Measurements from ENCODE around the gene SNAP25. TPM values are rescaled to one million over a fixed set of nuclear protein-coding genes. Genes with fewer than 3 reads are reported as not detected.

Gene SNAP25
- total RNA-seq, 4 donors from 2014 or later, result 0.52 TPM; not detected in 3

GRCh38 chr20:10228330-10228729, 9.7 kb downstream of the SNAP25 start:
- H3K4me1 ChIP-seq, result no peaks in the 10 kb centered on the region
- no peaks in the 10 kb centered on the region for H3K27me3 ChIP-seq
- DNase-seq (ENCODE audit: low spot score in 2 of 2), result no peak
- WGBS, result 83% methylated on average over 2 of the region's 2 CpGs
- H3K4me3 ChIP-seq, result no peak overlapping the region
- H3K27ac ChIP-seq, result no peak overlapping the region
- no peak for TF ChIP-seq EP300 (IDR thresholded peaks at IDR 0.05)
- TF ChIP-seq, protein P1, sequence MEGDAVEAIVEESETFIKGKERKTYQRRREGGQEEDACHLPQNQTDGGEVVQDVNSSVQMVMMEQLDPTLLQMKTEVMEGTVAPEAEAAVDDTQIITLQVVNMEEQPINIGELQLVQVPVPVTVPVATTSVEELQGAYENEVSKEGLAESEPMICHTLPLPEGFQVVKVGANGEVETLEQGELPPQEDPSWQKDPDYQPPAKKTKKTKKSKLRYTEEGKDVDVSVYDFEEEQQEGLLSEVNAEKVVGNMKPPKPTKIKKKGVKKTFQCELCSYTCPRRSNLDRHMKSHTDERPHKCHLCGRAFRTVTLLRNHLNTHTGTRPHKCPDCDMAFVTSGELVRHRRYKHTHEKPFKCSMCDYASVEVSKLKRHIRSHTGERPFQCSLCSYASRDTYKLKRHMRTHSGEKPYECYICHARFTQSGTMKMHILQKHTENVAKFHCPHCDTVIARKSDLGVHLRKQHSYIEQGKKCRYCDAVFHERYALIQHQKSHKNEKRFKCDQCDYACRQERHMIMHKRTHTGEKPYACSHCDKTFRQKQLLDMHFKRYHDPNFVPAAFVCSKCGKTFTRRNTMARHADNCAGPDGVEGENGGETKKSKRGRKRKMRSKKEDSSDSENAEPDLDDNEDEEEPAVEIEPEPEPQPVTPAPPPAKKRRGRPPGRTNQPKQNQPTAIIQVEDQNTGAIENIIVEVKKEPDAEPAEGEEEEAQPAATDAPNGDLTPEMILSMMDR (IDR thresholded peaks at IDR 0.05), result no peak
- no peak for TF ChIP-seq POLR2A (IDR thresholded peaks at IDR 0.05)
- no peak for TF ChIP-seq POLR2AphosphoS5 (IDR thresholded peaks at IDR 0.05)
- no peaks in the 10 kb centered on the region for H3K9me3 ChIP-seq
- no peaks in the 10 kb centered on the region for H3K36me3 ChIP-seq

DNA sequence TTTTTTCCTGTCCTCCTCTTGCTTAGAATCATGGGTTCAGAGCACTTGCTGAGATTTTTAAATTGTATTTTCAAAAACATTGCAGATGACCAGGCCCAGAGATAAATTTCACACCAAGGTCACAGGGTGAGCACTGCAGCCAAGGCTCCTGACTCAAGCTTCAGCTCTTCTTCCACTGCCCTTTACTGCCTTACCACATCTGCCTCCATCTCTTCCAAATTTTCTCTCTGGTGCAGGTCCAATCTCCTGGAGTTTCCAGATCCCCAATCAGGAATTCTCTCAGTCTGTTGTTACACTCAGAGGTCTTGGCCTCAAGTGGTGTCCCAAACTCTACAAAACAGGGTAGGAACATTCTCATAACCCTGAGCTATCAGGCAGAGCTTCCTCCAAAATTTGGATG, 12.7 kb downstream of the SNAP25 start:
- Histone ChIP-seq H3K36me3 (no peaks in the 10 kb centered on the region), H3K27me3 (no peaks in the 10 kb centered on the region), H3K4me1 (no peaks in the 10 kb centered on the region), H3K9me3 (no peaks in the 10 kb centered on the region), H3K27ac (no peak overlapping the region), H3K4me3 (no peak overlapping the region)
- DNase-seq (ENCODE audit: low spot score in 2 of 2), result no peak
- TF ChIP-seq EP300 (IDR thresholded peaks at IDR 0.05), result no peak
- TF ChIP-seq, protein P1 (IDR thresholded peaks at IDR 0.05), result no peak
- TF ChIP-seq POLR2A (IDR thresholded peaks at IDR 0.05), result no peak
- TF ChIP-seq POLR2AphosphoS5 (IDR thresholded peaks at IDR 0.05), result no peak

DNA sequence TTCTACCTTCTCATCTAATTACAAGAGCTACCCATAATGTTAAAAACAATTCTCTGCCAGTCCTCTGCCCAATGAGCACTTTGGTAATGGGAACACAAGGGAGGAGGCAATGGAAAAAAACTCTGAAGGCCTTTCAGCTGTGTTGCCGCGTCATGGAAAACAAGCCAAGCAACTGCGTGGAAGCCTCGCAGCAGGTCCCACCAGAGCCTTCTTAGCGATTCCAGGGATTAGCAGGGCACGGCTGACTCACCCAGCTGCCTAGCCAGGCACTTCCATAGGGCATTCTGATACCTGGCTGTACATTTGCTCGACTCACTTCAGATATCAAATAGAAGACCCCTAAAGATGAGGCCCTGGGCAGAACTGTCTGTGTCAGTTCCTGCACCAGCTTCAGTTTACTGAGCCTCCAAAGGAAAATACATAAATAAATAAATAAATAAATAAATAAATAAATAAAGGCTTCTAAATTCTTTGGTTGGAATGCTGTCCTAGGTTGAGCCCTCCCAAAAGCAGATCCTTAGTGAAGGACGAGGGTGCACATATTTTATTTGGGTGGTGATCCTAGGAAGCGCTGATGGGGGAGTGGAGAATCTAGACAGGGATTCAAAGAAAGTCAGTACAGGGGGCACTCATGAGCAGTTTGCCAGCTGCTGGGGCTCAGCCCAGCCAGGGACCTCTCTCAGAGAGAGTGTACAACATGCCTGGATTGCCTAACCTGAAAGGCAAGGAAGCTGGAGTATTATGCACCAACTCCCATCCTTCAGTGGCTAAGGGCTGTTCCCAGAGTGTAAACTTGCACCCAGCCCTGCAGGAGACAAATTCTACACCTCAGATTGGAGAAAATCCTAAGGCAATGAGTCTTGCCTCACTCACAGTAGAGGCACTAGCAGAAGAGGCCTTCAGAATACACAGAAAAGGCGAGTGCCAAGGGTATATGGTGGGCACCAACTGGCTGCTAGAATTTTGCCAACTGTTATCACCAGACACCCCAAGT, 18.2 kb downstream of the SNAP25 start:
- 78% methylated on average over 10 of the region's 10 CpGs for WGBS
- peaks cover 3% of the 10 kb centered on the region for H3K4me1 ChIP-seq
- no peak overlapping the region for H3K27ac ChIP-seq
- H3K27me3 ChIP-seq, result no peaks in the 10 kb centered on the region
- TF ChIP-seq POLR2A (IDR thresholded peaks at IDR 0.05) (no peak), POLR2AphosphoS5 (IDR thresholded peaks at IDR 0.05) (no peak), EP300 (IDR thresholded peaks at IDR 0.05) (no peak)
- TF ChIP-seq, protein P1 (IDR thresholded peaks at IDR 0.05), result no peak
- no peaks in the 10 kb centered on the region for H3K36me3 ChIP-seq
- no peak for DNase-seq (ENCODE audit: low spot score in 2 of 2)
- no peaks in the 10 kb centered on the region for H3K9me3 ChIP-seq
- H3K4me3 ChIP-seq, result no peak overlapping the region

DNA sequence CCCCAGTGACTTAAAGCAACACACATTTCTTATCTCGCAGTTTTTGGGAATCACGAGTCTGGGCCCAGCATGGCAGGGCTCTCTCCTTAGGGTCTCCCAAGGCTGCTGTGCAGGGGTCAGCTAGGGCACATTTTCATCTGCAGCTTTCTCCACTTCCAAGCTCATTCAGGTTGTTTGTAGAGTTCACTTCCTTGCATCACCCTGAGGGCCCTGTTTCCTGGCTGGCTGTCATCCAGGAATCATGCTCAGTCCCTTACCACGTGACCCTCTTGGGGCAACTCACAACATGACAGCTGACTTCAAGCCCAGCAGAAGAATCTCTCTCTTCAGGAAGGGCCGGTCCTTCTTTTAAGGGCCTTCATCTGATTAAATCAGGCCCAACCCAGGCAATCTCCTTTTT, 21.3 kb downstream of the SNAP25 start:
- H3K9me3 ChIP-seq, result no peaks in the 10 kb centered on the region
- 20% methylated on average over 4 of the region's 4 CpGs for WGBS
- H3K4me3 ChIP-seq, result no peak overlapping the region
- no peak for DNase-seq (ENCODE audit: low spot score in 2 of 2)
- H3K36me3 ChIP-seq, result no peaks in the 10 kb centered on the region
- TF ChIP-seq POLR2AphosphoS5 (IDR thresholded peaks at IDR 0.05), result no peak
- H3K27ac ChIP-seq, result no peak overlapping the region
- peaks cover 3% of the 10 kb centered on the region for H3K4me1 ChIP-seq
- H3K27me3 ChIP-seq, result no peaks in the 10 kb centered on the region

DNA sequence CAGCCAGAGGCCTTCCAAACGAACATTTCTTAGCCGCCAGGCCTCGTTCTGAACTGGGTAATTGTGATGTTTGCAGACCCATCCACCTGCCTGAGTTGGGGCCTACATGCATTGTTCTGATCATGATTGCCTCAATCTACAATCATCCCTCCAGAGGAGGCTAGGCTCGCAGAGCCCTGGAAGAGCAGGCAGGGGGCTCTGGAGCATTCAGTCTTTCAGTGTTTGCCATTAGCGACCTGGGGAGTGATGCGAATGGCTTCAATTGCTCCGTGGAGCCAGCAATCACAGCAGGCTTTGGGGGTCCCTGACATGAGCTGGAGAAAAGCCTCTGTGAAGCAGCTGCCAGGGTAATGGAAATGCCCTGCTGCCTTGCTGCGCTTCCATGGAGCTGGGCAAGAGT, 22.0 kb downstream of the SNAP25 start:
- Histone ChIP-seq H3K27ac (no peak overlapping the region), H3K4me1 (peaks cover 3% of the 10 kb centered on the region), H3K9me3 (no peaks in the 10 kb centered on the region), H3K36me3 (no peaks in the 10 kb centered on the region), H3K4me3 (no peak overlapping the region), H3K27me3 (no peaks in the 10 kb centered on the region)
- TF ChIP-seq, protein P1 (IDR thresholded peaks at IDR 0.05), result no peak
- no peak for TF ChIP-seq POLR2AphosphoS5 (IDR thresholded peaks at IDR 0.05)
- TF ChIP-seq EP300 (IDR thresholded peaks at IDR 0.05), result no peak
- no peak for TF ChIP-seq POLR2A (IDR thresholded peaks at IDR 0.05)
- DNase-seq (ENCODE audit: low spot score in 2 of 2), result no peak
- 65% methylated on average over 4 of the region's 8 CpGs for WGBS

Data from suprapubic skin (tissue), 4 donors.